ENCODE results near the gene CNIH4.
"Not testable (repeated sequence)": the region's sequence is repeated elsewhere in the genome, so short reads cannot be mapped to it uniquely, and the experiment has no call there.

The CNIH4 gene

DNA sequence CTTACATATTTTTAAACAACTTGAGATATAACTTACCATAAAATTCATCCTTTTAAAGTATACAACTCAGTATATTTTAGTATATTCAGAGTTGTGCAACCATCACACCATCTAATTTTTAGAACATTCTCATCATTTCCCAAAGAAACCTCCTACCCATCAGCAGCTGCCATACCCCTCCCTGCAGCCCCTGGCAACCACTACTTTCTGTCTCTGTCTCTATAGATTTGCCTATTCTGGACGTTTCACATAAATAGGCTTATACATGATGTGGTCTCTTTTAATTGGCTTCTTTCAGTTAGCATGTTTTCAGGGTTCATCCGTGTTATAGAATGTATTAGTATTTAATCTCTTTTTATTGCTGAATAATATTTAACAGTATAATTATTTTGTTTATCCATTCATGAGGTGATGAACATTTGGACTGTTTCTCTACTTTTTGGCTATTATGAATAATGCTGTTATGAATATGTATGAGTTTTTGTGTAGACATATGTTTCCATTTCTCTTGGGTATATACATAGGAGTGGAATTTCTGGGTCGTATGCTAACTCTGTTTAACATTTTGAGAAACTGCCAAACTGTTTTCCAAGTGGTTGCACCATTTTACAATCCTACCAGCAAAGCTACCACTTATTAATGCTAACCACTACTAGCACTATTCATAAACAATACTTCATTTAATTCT lies 48.4 kb downstream of the CNIH4 start:
- DNase-seq: no peak

DNA sequence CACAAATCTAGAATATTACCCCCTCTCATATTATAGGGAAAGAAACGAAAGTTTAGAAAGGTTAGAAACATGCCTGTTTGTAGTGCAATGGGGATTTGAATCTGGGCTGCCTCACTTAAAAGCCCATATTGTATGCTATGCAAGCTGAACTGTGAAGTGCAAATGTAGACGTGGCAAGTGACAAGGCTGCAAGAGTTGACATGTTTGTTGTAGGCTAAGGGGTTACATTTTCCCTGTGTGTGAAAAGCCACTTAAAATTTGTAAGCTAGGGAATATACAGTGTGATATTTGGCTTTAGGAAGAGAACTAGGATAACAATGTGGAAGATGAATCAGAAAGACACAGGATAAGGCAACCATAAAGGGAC lies 48.9 kb downstream of the CNIH4 start:
- no peak for DNase-seq

DNA sequence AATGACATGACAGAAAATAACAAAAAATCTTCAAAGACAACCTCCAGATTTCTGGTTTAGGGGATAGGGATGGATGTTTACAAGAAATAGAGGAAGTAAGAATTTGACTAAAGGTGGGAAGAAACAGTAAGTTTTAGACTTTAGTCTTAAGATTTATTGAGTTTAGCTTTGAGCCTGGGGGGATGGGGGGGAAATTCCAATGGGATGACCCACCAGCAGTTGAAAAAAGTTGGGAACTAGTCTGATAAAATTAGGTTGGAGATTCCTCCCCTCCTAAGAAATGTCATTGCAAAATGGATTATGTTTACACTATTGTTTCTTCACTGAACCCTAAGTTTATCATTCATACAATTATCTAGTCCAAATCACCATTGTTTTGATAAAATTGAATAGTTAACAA lies 49.5 kb downstream of the CNIH4 start:
- DNase-seq: no peak

DNA sequence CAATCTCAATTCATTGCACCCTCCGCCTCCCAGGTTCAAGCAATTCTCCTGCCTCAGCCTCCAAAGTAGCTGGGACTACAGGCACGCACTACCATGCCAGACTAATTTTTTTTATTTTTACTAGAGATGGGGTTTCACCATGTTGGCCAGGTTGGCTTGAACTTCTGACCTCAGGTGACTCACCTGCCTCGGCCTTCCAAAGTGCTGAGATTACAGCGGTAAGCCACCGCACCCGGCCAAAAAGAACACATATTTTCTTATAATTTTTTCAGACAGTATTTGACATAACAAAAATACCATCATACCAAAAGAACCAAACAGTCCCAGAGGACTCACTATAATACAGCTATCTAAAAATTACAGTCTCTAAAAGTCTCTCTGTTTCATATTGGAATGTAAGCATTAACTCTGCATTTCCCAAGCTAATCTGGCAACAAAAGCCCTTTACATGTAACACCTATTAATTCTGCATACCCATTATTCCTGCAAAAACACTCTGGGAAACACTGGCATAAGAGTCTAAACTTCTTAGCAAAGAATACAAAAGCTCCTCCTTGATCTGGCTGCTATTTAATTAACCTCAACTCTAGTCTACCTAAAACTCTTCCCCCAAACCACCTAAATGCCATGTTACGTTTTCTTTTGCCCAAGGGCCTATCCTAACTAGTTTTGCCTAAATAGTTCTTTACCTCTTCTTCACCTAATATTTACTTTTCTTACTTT lies 51.1 kb downstream of the CNIH4 start:
- DNase-seq: no peak

DNA sequence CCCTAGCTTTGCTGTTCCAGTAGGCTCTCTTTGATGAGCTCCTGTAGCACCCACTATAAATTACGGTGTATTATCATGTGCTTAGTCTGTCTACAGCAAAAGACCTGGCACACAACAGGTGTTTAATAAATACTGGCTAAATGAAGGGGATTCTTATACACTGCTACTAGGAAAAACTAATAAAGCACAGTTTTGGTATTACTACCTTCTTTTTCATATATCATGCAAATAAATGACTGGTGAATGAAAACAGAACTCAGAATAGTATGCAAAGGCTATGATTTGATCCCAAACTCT lies 51.6 kb downstream of the CNIH4 start:
- no peak for DNase-seq

DNA sequence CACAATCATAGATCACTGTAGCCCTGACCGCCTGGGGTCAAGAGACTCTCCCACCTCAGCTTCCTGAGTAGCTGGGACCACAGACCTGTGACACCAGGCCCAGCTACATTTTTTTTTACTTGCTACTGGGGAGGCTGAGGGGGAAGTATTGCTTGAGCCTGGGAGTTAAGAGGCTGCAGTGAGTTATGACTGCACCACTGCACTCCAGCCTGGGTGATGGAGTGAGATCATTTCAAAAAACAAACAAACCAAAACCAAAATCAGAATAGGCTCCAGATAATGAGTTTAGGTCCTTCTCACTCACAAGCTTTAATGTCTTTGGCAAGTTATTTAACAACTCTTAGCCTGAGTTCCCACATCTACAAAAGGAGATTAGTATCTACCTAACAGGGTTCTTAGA lies 55.1 kb downstream of the CNIH4 start:
- DNase-seq: no peak

DNA sequence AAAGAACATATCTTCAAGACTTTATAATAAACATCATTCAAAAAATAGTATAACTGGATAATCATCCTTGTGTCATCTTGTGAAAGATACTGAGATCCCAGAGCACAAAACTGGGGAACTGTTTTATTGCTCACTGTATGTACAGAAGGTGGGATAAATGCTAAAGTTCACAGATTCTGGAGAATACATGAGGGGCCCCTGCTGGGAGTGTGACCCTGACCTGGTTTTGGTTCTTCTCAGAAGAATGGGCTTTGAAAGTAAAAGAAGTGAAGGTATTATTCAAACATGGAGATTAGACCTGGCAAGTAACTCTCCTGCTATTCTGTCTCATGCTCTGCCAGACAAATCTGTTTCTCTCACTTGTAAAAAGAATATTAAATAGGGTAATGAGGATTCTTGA lies 63.4 kb downstream of the CNIH4 start:
- no peak for DNase-seq

DNA sequence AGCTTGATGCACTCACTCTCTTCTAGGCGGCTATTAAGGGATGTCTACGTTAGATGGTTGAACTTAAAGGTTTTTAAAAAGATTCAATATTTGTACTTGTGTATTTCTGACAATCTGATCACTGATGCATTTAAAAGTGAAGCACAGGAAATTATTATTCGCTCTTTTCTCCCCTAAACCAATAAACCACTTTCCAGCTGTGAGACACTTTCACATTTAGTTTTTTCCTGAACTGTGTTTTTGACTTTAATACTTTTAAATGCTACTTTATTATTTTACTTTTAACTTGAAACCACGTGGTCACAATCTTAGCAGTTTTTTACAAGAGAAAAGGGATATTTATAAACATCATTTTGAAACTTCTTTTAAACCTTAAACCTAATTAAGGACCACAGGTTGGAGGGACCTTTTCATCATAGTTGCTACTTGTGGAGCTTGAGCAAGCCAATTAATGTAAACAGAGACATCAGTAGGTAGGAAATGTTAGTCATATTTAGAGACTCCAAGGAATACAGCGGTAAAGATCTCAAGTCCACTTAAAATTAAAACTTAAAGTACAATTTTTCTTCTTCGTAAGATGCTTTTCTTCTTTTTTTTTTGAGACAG lies 68.7 kb downstream of the CNIH4 start:
- no peak for DNase-seq

DNA sequence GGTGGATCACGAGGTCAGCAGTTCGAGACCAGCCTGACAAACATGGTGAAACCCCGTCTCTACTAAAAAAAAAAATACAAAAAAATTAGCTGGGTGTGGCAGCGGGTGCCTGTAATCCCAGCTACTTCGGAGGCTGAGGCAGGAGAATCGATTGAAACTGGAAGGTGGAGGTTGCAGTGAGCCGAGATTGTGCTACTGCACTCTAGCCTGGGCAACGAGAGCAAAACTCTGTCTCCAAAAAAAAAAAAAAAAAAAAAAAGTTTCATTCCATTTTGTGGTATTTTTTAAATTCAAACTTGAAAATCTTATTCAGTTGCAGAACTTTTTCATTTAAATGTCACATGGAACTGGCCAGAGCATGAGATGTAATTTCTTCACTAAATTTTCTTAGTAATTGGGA lies 70.2 kb downstream of the CNIH4 start:
- not testable (repeated sequence) for DNase-seq

DNA sequence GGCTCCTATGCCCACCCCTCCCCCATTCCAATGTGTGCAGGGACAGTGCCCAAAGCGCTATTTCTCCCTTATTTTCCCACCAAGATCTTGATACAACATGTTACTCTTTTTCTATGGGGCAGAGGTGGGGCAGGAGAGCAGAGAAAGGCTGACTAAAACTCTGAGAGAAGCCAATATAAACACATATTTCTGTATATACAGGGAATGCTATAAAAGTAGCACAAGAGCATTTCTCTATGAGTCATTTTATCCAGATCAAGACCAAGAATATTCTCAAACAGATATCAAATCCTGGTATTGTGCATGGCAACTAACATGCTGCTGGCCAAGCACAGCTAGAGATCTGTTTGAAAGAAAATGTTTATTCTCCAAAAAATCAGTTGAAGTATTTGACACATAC lies 70.7 kb downstream of the CNIH4 start:
- no peak for DNase-seq

DNA sequence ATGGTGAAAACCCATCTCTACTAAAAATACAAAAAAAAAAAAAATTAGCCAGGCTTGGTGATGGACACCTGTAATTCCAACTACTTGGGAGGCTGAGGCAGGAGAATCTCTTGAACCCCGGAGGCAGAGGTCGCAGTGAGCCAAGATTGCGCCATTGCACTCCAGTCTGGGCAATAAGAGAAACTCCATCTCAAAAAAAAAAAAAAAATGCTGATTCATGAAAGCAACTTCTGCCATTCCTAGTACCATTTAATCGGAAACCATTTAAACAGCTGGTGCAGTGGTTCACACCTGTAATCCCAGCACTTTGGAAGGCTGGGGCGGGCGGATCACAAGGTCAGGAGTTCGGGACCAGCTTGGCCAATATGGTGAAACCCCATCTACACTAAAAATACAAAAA lies 72.0 kb downstream of the CNIH4 start:
- not testable (repeated sequence) for DNase-seq
